SK-N-SH (cell line): ENCODE data around the gene BSCL2. TPM values are rescaled to one million over a fixed set of nuclear protein-coding genes. Genes with fewer than 3 reads are reported as not detected.

Source experiments
- CTCF ChIA-PET: fragments of 300-600, 350-600 bp; formaldehyde crosslinking; extraction: SDS; loops from one replicate; lab custom pipeline; 2021; lab: Yijun Ruan, JAX
- POLR2A ChIA-PET: fragments of 350-600 bp; sonication (Branson Sonifier 250); formaldehyde crosslinking; extraction: SDS; loops from one replicate; lab custom pipeline; 2020; ENCODE audit warnings: antibody characterized with exemption, inconsistent platforms; lab: Yijun Ruan, JAX
- DNase-seq: peaks from one replicate; pipeline ENCODE4 v3.0.0; 2012
- H2AFZ ChIP-seq: fragments of 200-600 bp; sonication (generic); 2 replicates; pipeline ENCODE4 v1.8.1; 2016; ENCODE audit warnings: antibody characterized with exemption, mild to moderate bottlenecking, low read depth
- H3F3A ChIP-seq: fragments of 200-600 bp; sonication (generic); replicated peaks from 2 replicates; pipeline ENCODE3; 2016; ENCODE audit warnings: antibody characterized with exemption, mild to moderate bottlenecking; ENCODE audit not compliant: insufficient read depth
- H3K27ac ChIP-seq, 2 experiments: fragments of 200-500 bp in 1 of 2; fragments of 200-600 bp in 1 of 2; sonication (Bioruptor generic) in 1 of 2; sonication (generic), shearing (Covaris generic) in 1 of 2; 2 replicates each; pipeline versions ENCODE4 v1.5.1 to v1.6.1; 2014 to 2016; ENCODE audit warnings: low read depth in 2 of 2, inconsistent platforms in 1 of 2, low read length in 1 of 2, mild to moderate bottlenecking in 1 of 2, mixed read lengths in 1 of 2
- H3K27me3 ChIP-seq: fragments of 200-600 bp; sonication (generic), shearing (Covaris generic); 2 replicates; pipeline ENCODE4 v1.6.1; 2016; ENCODE audit warnings: mixed run types; ENCODE audit not compliant: insufficient read depth
- H3K36me3 ChIP-seq, 2 experiments: fragments of 200-500 bp in 1 of 2; fragments of 200-600 bp in 1 of 2; sonication (Bioruptor generic) in 1 of 2; sonication (generic) in 1 of 2; replicated peaks in 1 of 2; 2 replicates each; pipeline versions ENCODE3 to v1.5.1; 2014 to 2016; ENCODE audit warnings: low read length in 1 of 2, mild to moderate bottlenecking in 1 of 2; ENCODE audit not compliant: insufficient read depth in 2 of 2, control insufficient read depth in 1 of 2
- H3K4me1 ChIP-seq, 2 experiments: fragments of 200-500 bp in 1 of 2; fragments of 200-600 bp in 1 of 2; sonication (Bioruptor generic) in 1 of 2; sonication (generic), shearing (Covaris generic) in 1 of 2; 2 replicates each; pipeline versions ENCODE4 v1.5.1 to v1.6.1; 2014 to 2016; ENCODE audit warnings: low read depth in 1 of 2, low read length in 1 of 2, mixed run types in 1 of 2; ENCODE audit not compliant: insufficient read depth in 2 of 2, control insufficient read depth in 1 of 2
- H3K4me2 ChIP-seq: fragments of 200-600 bp; sonication (generic), shearing (Covaris generic); 2 replicates; pipeline ENCODE4 v1.6.1; 2017; ENCODE audit warnings: mixed run types
- H3K4me3 ChIP-seq, 2 experiments: fragments of 200-500 bp in 1 of 2; fragments of 200-600 bp in 1 of 2; sonication (Bioruptor generic) in 1 of 2; sonication (generic), shearing (Covaris generic) in 1 of 2; 2 replicates each; pipeline versions ENCODE4 v1.5.1 to v1.8.1; 2014 to 2016; ENCODE audit warnings: low read depth in 2 of 2, inconsistent platforms in 1 of 2, low read length in 1 of 2, mild to moderate bottlenecking in 1 of 2, mixed read lengths in 1 of 2, moderate library complexity in 1 of 2
- H3K79me2 ChIP-seq: fragments of 200-600 bp; sonication (generic); 2 replicates; pipeline ENCODE4 v1.8.1; 2017; ENCODE audit warnings: mild to moderate bottlenecking; ENCODE audit not compliant: insufficient read depth
- H3K9ac ChIP-seq: fragments of 200-600 bp; sonication (generic); 2 replicates; pipeline ENCODE4 v1.6.1; 2017; ENCODE audit warnings: mixed run types
- H3K9me2 ChIP-seq: fragments of 200-600 bp; sonication (generic); 2 replicates; pipeline ENCODE4 v1.6.1; 2017; ENCODE audit warnings: mixed run types
- H3K9me3 ChIP-seq: fragments of 200-600 bp; sonication (generic); 2 replicates; pipeline ENCODE4 v1.6.1; 2017; ENCODE audit warnings: mixed run types, mild to moderate bottlenecking, moderate library complexity
- H4K20me1 ChIP-seq: fragments of 200-600 bp; sonication (generic); 2 replicates; pipeline ENCODE4 v1.6.1; 2017; ENCODE audit warnings: mild to moderate bottlenecking, mixed run types; ENCODE audit not compliant: insufficient read depth
- CHD2 ChIP-seq: fragments of 150-350 bp; IDR thresholded peaks from 2 replicates; pipeline ENCODE4 v1.6.1; 2018; ENCODE audit warnings: low read length; ENCODE audit not compliant: partially characterized antibody
- ELF1 ChIP-seq: IDR thresholded peaks from 2 replicates; pipeline ENCODE4 v1.4.0; 2012
- FOXM1 ChIP-seq: IDR thresholded peaks from 2 replicates; pipeline ENCODE4 v1.4.0; 2012; ENCODE audit warnings: low read depth, mild to moderate bottlenecking
- GATA2 ChIP-seq: sonication (generic); formaldehyde crosslinking; IDR thresholded peaks from 2 replicates; pipeline ENCODE4 v1.5.0; 2020; ENCODE audit warnings: mild to moderate bottlenecking, missing genetic modification reagents
- JUND ChIP-seq: IDR thresholded peaks from 2 replicates; pipeline ENCODE4 v1.4.0; 2012
- NRF1 ChIP-seq: IDR thresholded peaks from 2 replicates; pipeline ENCODE4 v1.6.1; 2012; ENCODE audit warnings: low read depth, mild to moderate bottlenecking, low read length
- POLR2AphosphoS5 ChIP-seq: IDR thresholded peaks from 2 replicates; pipeline ENCODE4 v1.6.1; 2012; ENCODE audit warnings: low read depth, low read length
- RAD21 ChIP-seq: IDR thresholded peaks from 2 replicates; pipeline ENCODE4 v1.6.1; 2012; ENCODE audit warnings: mild to moderate bottlenecking, low read length
- RCOR1 ChIP-seq: fragments of 150-350 bp; IDR thresholded peaks from 2 replicates; pipeline ENCODE4 v1.6.1; 2017; ENCODE audit warnings: antibody characterized with exemption, low read length
- SMC3 ChIP-seq: IDR thresholded peaks from 2 replicates; pipeline ENCODE4 v1.6.1; 2012; ENCODE audit warnings: low read depth, low read length, improper control_type of control experiment
- YY1 ChIP-seq: IDR thresholded peaks from 2 replicates; pipeline ENCODE4 v1.4.0; 2012; ENCODE audit warnings: low read depth, mild to moderate bottlenecking
- WGBS: methylation state at CpG from one replicate; pipeline ENCODE4 v1.1.6; 2017; ENCODE audit warnings: low lambda C conversion rate; 5-methylcytosine and 5-hydroxymethylcytosine counted together
- polyA plus RNA-seq, 3 experiments: library from polyadenylated mRNA; depleted of rRNA; stranded (reverse); fragments of >200 nt; gene quantifications; 2 replicates each; pipeline ENCODE4 v1.2.3, GENCODE V29; 2012
- TF ChIP-seq, protein P1 (sequence below): IDR thresholded peaks from 2 replicates; pipeline ENCODE4 v1.4.0; 2012; ENCODE audit warnings: low read depth, borderline replicate concordance
- TF ChIP-seq, protein P2 (sequence below): IDR thresholded peaks from 2 replicates; pipeline ENCODE4; 2012
- TF ChIP-seq, protein P3 (sequence below): IDR thresholded peaks from 2 replicates; pipeline ENCODE4 v1.6.1; 2012; ENCODE audit warnings: mild to moderate bottlenecking, low read depth, low read length, moderate library complexity
- TF ChIP-seq, protein P4 (sequence below): fragments of 150-350 bp; IDR thresholded peaks from 2 replicates; pipeline ENCODE4 v1.6.1; 2016; ENCODE audit warnings: mild to moderate bottlenecking, low read depth, low read length

BSCL2 gene
- polyA plus RNA-seq, 1 of the 3 experiments (the other 2 are of a cell fraction) = 81.5 TPM

DNA sequence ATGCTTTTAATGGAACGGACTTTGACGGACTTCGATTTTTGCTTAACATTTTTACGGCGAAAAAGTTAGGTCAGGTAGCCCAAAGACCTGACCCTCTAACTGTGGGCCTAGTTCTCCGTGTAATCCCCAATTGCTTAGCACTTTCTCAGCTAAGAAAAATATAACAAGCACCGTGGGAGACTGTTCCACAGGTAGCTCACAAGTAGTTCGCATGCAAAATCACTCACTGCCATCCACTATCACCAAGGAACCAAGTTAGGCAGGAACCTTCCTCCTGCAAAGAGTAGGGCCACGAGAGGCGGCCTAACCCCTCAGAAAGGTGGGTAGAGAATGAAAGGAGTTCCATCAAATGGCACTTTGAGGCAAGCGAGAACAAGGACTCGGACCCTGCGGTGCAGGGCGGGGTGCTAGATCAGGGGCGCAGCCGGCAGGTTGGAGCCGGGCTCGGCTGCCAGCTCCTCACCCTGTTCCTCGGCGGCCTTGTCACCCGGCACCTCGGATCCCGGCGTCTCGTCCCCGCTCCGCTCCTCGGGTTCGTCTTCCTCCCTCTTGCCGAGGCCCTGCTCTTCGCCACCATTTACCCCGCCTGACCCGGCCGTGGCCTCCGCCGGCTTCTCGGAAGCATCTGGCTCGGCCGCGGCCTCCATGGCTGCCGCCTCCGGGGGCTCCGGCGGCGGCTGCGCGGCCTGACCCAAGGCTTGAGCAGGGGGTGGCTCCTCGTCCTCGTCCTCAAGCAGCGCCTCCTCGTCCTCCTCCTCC, 19.1 kb upstream of the BSCL2 start:
- ChIA-PET CTCF (interaction anchor here (0.7 to 2.3 kb wide), 6 partner anchors 20 to 100 kb away, joined by 3 to 9 read pairs (median 4); partner anchors contain the start of genes BSCL2 and TMEM179B), POLR2A (interaction anchor here (0.8 to 4.5 kb wide), 14 partner anchors 9 to 154 kb away, joined by 3 to 33 read pairs (median 11); partner anchors contain the start of genes C11orf98, CSKMT, LBHD1 and MTA2)
- Histone ChIP-seq H3K9me2 (no peaks in the 10 kb centered on the region), H3K79me2 (peaks cover 84% of the 10 kb centered on the region), H3K4me2 (peak overlapping the region; percentile 93), H3K4me3 (peak overlapping the region; percentile 89 to 92), H3K4me1 (peaks cover 12 to 21% of the 10 kb centered on the region in 2 experiments; a peak in 3 of 4 replicates), H3K9ac (peak overlapping the region; percentile 88), H3K27me3 (no peaks in the 10 kb centered on the region), H3K27ac (peak overlapping the region; percentile 99), H4K20me1 (peaks cover 36% of the 10 kb centered on the region), H3K36me3 (peaks cover 36 to 48% of the 10 kb centered on the region in 2 experiments), H3F3A (peaks cover 26% of the 10 kb centered on the region), H2AFZ (no peak overlapping the region), H3K9me3 (no peaks in the 10 kb centered on the region)
- TF ChIP-seq YY1 (0 out of 2 replicates have a peak, but pooled peaks have one; percentile 30), RCOR1 (no peak)
- TF ChIP-seq, protein P1, sequence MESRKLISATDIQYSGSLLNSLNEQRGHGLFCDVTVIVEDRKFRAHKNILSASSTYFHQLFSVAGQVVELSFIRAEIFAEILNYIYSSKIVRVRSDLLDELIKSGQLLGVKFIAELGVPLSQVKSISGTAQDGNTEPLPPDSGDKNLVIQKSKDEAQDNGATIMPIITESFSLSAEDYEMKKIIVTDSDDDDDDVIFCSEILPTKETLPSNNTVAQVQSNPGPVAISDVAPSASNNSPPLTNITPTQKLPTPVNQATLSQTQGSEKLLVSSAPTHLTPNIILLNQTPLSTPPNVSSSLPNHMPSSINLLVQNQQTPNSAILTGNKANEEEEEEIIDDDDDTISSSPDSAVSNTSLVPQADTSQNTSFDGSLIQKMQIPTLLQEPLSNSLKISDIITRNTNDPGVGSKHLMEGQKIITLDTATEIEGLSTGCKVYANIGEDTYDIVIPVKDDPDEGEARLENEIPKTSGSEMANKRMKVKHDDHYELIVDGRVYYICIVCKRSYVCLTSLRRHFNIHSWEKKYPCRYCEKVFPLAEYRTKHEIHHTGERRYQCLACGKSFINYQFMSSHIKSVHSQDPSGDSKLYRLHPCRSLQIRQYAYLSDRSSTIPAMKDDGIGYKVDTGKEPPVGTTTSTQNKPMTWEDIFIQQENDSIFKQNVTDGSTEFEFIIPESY = no peak
- DNase-seq = no peak
- 2% methylated on average over 34 of the region's 51 CpGs for WGBS

DNA sequence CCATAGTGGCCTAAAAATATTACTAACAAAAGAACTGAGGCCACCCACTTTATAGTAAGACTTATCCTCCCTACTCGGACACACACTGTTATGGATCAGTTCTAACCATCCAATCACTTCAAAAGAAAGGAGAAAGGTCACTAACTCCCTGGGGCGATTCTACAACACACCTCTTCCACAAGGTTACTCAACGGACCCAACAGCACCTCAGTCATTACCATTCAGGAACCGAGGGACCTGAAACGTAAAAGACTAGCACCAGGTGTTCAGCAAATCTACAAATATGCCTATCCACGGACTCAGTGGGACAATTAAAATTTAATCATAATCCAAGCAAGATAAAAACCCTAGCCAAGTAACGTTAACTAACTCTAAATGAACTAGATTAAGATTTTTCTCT, 18.4 kb upstream of the BSCL2 start:
- H3K4me3 ChIP-seq = peak overlapping the region; percentile 89 to 92
- H3F3A ChIP-seq = peaks cover 26% of the 10 kb centered on the region
- peak overlapping the region; percentile 93 for H3K4me2 ChIP-seq
- no peak overlapping the region for H2AFZ ChIP-seq
- H3K9me2 ChIP-seq = no peaks in the 10 kb centered on the region
- H3K9me3 ChIP-seq = no peaks in the 10 kb centered on the region
- no peaks in the 10 kb centered on the region for H3K27me3 ChIP-seq
- peak overlapping the region; percentile 88 for H3K9ac ChIP-seq
- peaks cover 84% of the 10 kb centered on the region for H3K79me2 ChIP-seq
- POLR2A ChIA-PET = interaction anchor here (1.0 to 4.5 kb wide), 5 partner anchors 8 to 124 kb away, joined by 3 to 24 read pairs (median 5); partner anchors contain the start of gene MTA2
- H4K20me1 ChIP-seq = peaks cover 36% of the 10 kb centered on the region
- peak overlapping the region; percentile 99; a peak in 3 of 4 replicates for H3K27ac ChIP-seq
- peaks cover 42 to 54% of the 10 kb centered on the region in 2 experiments for H3K36me3 ChIP-seq
- under 1% methylated on average over 7 of the region's 7 CpGs for WGBS
- no peak for DNase-seq
- CTCF ChIA-PET = interaction anchor here (0.7 to 2.3 kb wide), 5 partner anchors 19 to 61 kb away, joined by 3 to 9 read pairs (median 5); partner anchors contain the start of genes BSCL2 and TMEM179B
- TF ChIP-seq, protein P2, sequence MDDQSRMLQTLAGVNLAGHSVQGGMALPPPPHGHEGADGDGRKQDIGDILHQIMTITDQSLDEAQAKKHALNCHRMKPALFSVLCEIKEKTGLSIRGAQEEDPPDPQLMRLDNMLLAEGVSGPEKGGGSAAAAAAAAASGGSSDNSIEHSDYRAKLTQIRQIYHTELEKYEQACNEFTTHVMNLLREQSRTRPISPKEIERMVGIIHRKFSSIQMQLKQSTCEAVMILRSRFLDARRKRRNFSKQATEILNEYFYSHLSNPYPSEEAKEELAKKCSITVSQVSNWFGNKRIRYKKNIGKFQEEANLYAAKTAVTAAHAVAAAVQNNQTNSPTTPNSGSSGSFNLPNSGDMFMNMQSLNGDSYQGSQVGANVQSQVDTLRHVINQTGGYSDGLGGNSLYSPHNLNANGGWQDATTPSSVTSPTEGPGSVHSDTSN = no peak
- TF ChIP-seq FOXM1 (no peak), JUND (no peak), RCOR1 (no peak), YY1 (no peak), RAD21 (no peak), GATA2 (CRISPR knock-in tag) (no peak), SMC3 (no peak), ELF1 (no peak), NRF1 (no peak), POLR2AphosphoS5 (no peak), CHD2 (no peak)
- TF ChIP-seq, protein P3, sequence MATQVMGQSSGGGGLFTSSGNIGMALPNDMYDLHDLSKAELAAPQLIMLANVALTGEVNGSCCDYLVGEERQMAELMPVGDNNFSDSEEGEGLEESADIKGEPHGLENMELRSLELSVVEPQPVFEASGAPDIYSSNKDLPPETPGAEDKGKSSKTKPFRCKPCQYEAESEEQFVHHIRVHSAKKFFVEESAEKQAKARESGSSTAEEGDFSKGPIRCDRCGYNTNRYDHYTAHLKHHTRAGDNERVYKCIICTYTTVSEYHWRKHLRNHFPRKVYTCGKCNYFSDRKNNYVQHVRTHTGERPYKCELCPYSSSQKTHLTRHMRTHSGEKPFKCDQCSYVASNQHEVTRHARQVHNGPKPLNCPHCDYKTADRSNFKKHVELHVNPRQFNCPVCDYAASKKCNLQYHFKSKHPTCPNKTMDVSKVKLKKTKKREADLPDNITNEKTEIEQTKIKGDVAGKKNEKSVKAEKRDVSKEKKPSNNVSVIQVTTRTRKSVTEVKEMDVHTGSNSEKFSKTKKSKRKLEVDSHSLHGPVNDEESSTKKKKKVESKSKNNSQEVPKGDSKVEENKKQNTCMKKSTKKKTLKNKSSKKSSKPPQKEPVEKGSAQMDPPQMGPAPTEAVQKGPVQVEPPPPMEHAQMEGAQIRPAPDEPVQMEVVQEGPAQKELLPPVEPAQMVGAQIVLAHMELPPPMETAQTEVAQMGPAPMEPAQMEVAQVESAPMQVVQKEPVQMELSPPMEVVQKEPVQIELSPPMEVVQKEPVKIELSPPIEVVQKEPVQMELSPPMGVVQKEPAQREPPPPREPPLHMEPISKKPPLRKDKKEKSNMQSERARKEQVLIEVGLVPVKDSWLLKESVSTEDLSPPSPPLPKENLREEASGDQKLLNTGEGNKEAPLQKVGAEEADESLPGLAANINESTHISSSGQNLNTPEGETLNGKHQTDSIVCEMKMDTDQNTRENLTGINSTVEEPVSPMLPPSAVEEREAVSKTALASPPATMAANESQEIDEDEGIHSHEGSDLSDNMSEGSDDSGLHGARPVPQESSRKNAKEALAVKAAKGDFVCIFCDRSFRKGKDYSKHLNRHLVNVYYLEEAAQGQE = no peak
- TF ChIP-seq, protein P4, sequence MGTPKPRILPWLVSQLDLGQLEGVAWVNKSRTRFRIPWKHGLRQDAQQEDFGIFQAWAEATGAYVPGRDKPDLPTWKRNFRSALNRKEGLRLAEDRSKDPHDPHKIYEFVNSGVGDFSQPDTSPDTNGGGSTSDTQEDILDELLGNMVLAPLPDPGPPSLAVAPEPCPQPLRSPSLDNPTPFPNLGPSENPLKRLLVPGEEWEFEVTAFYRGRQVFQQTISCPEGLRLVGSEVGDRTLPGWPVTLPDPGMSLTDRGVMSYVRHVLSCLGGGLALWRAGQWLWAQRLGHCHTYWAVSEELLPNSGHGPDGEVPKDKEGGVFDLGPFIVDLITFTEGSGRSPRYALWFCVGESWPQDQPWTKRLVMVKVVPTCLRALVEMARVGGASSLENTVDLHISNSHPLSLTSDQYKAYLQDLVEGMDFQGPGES = no peak
- TF ChIP-seq, protein P1 = no peak
- peaks cover 12 to 21% of the 10 kb centered on the region in 2 experiments; a peak in 3 of 4 replicates for H3K4me1 ChIP-seq
